ENCODE data around the gene ANKRD9. TPM values are rescaled to one million over a fixed set of nuclear protein-coding genes. Genes with fewer than 3 reads are reported as not detected.
A peak's percentile ranks its signal among the peaks of the same experiment; 100 is the strongest.

ANKRD9 gene
- total and polyA plus RNA-seq, 10 donors = 2.2 to 24.0 (median 11.8) TPM

DNA sequence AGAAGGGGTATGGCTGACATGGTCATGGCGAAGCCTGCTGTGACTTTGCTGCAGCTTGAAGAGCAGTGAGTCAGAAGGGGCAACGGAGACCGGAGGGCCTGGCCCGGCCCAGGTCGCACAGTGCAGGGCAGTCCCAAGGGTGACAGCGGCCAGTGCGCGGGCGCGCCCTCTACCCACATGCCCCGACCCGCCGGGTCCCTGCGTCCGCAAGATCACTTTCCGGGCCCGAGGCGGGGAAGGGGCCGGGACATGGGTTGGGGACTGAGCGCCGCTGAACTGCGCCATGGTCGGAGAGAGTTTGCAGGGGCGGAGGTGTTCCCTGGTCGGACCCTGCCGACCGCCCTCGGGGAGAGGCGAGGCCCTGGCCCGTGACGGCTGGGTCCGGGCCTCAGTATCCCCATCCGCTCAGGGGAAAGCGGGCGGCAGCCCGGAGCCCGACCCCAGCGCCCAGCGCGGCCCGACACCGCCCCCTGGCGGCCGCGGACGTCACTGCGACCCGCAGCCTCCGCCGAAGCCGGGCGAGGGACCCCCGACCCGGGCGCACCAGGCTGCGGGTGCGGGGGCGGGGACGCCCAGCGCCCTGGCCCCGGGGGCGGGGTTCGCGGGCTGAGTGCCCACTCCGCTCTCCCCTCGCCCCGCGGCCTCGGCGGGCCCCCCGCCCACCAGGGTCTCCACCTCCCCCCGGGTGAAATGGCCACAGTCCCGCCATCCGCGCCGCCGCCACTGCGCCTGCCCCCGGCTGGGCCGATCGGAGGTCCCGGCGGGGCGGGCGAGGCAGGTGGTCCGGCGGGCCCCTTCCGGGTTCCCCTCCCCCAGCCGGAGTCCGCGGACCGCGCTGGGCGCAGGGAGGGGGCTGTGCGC, 7.2 kb upstream of the ANKRD9 start:
- H3K4me1 ChIP-seq = peaks cover 3 to 18% (median 12%) of the 10 kb centered on the region in 6 donors
- 1 to 4% (median 1%) methylated on average over 22 to 95 of the region's 95 CpGs for WGBS, 5 donors
- no peaks in the 10 kb centered on the region for H3K36me3 ChIP-seq
- DNase-seq = peak; percentile 93
- no peak for TF ChIP-seq POLR2A (IDR thresholded peaks at IDR 0.05)
- peak in 1 of 3 donors; percentile 14 for TF ChIP-seq POLR2AphosphoS5 (IDR thresholded peaks at IDR 0.05)
- TF ChIP-seq, protein P1, sequence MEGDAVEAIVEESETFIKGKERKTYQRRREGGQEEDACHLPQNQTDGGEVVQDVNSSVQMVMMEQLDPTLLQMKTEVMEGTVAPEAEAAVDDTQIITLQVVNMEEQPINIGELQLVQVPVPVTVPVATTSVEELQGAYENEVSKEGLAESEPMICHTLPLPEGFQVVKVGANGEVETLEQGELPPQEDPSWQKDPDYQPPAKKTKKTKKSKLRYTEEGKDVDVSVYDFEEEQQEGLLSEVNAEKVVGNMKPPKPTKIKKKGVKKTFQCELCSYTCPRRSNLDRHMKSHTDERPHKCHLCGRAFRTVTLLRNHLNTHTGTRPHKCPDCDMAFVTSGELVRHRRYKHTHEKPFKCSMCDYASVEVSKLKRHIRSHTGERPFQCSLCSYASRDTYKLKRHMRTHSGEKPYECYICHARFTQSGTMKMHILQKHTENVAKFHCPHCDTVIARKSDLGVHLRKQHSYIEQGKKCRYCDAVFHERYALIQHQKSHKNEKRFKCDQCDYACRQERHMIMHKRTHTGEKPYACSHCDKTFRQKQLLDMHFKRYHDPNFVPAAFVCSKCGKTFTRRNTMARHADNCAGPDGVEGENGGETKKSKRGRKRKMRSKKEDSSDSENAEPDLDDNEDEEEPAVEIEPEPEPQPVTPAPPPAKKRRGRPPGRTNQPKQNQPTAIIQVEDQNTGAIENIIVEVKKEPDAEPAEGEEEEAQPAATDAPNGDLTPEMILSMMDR (IDR thresholded peaks at IDR 0.05 in 8 of 11, conservative IDR thresholded peaks at IDR 0.05 in 3 of 11) = peak in 10 of 11 experiments; percentile 29 to 98 (median 88)
- H3K9me3 ChIP-seq = no peaks in the 10 kb centered on the region
- intact Hi-C loops (cut with DNase I; ENCODE audit: low total_unique reads) = loop anchor here (2.0 kb wide), 1 partner anchor 78 kb away; no protein-coding TSS in a partner anchor
- peak overlapping the region in 4 of 8 donors; percentile 12 to 75 (median 65) for H3K27ac ChIP-seq
- H3K27me3 ChIP-seq (replicated peaks in 1 of 7) = peaks cover 0 to 8% (median 0%) of the 10 kb centered on the region in 7 donors
- H3K4me3 ChIP-seq = peak overlapping the region; percentile 38 to 84 (median 60)

DNA sequence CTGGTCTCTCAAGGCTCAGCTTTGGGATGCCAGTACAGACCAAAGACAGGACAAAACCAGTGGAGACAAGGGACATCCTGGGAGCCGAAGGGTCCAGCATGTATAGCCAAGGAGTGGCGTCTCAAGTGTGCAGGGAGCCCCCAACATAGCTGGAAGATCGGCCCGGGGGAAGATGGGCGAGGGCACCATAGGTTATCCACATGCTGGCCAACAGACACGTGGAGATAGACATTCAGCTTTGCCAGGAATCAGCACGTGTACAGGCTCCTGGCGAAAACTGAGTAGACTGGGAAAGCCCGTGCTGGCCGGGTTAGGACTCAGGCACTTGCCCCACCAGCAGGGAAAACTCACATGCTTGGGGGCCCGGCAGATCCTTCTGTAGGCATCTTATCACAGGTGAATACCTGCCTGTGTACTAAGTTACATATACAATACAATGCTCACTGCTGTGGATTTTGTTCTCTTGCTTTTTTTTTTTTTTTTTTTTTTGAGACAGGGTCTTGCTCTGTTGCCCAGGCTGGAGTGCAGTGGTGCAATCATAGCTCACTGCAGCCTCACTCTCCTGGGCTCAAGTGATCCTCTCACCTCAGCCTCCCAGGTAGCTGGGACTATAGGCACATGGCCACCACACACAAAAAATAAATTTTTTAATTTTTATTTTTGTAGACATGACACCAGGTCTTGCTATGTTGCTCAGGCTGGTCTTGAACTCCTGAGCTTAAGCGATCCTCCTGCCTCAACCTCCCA, 5.6 kb upstream of the ANKRD9 start:
- intact Hi-C loops (cut with DNase I; ENCODE audit: low total_unique reads) = no loop called here

DNA sequence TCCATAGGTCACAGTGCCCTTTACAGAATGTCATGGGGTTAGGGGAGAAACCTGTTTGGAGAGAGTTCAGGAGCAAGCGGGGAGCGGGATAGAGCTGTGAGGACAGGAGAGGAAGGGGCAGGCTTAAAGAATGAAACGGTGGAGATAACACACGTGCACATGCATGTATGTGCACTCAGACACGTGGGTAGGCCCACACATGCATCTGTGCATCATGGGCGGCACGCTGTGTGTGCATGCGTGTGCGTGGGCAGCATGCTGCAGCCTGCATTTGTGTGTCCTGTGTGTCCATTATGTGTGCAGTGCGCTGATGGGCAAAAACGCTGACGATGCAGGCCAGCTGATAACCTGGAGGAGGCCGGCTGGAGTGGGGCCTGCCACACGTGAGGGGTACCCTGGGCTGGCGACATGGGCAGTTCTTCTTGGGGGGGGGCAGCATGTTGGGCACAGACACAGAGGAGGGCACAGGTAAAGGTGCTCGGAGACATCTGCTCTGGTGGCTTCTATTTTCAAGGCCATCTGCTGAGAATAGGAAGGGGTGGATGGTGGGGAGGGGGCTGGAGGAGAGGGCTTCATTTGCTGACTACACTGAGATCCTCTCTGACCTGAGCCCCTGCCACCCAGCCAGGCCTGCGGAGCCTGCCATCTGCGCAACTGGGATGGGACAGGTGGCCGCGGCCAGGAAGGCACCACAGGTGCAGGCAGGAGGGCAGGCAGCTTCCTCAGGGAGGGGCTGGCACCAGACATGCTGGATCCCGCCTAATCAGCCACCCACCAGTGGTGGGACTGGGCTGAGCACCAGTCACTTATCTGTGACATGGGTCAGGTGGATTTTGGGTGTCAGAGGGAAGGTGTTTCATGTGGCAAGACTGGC, 4.6 kb upstream of the ANKRD9 start:
- WGBS, 5 donors = 86 to 90% (median 87%) methylated on average over 21 of the region's 21 CpGs
- H3K36me3 ChIP-seq = no peaks in the 10 kb centered on the region
- no peak overlapping the region for H3K4me3 ChIP-seq
- no peak for DNase-seq
- no peak overlapping the region for H3K27ac ChIP-seq
- intact Hi-C loops (cut with DNase I; ENCODE audit: low total_unique reads) = no loop called here
- peaks cover 0 to 8% (median 0%) of the 10 kb centered on the region in 7 donors for H3K27me3 ChIP-seq (replicated peaks in 1 of 7)
- H3K4me1 ChIP-seq = peaks cover 3 to 36% (median 24%) of the 10 kb centered on the region in 6 donors
- TF ChIP-seq, protein P1 (IDR thresholded peaks at IDR 0.05 in 8 of 11, conservative IDR thresholded peaks at IDR 0.05 in 3 of 11) = no peak
- no peak for TF ChIP-seq POLR2AphosphoS5 (IDR thresholded peaks at IDR 0.05)
- no peak for TF ChIP-seq POLR2A (IDR thresholded peaks at IDR 0.05)
- no peaks in the 10 kb centered on the region for H3K9me3 ChIP-seq

More for the DNA sequence above, 5.6 kb upstream of the ANKRD9 start:
- peaks cover 3 to 32% (median 22%) of the 10 kb centered on the region in 6 donors for H3K4me1 ChIP-seq
- peaks cover 0 to 8% (median 0%) of the 10 kb centered on the region in 7 donors for H3K27me3 ChIP-seq (replicated peaks in 1 of 7)
- no peak overlapping the region for H3K27ac ChIP-seq
- 84 to 94% (median 90%) methylated on average over 11 to 12 of the region's 12 CpGs for WGBS, 5 donors
- H3K4me3 ChIP-seq = no peak overlapping the region
- H3K36me3 ChIP-seq = no peaks in the 10 kb centered on the region
- H3K9me3 ChIP-seq = no peaks in the 10 kb centered on the region
- TF ChIP-seq POLR2A (IDR thresholded peaks at IDR 0.05) = no peak
- TF ChIP-seq POLR2AphosphoS5 (IDR thresholded peaks at IDR 0.05) = no peak
- TF ChIP-seq, protein P1 (IDR thresholded peaks at IDR 0.05 in 8 of 11, conservative IDR thresholded peaks at IDR 0.05 in 3 of 11) = no peak
- no peak for DNase-seq

Data from spleen (tissue), 11 donors.